Measurements from ENCODE around the gene IFI16. TPM values are rescaled to one million over a fixed set of nuclear protein-coding genes. Genes with fewer than 3 reads are reported as not detected.
A peak's percentile ranks its signal among the peaks of the same experiment; 100 is the strongest.

IFI16 gene
- total RNA-seq, 2 experiments from 2014 or later: 99.3 to 271 TPM

- CTCF ChIA-PET (ENCODE audit: unreplicated experiment): no interaction called here
- POLR2A ChIA-PET: interaction anchor here (0.5 to 6.7 kb wide), 5 partner anchors 22 to 520 kb away, joined by 3 to 93 read pairs (median 5); partner anchors contain the start of gene AIM2
- Histone ChIP-seq H3K27ac (ENCODE audit: low read depth, low read length, poor library complexity, severe bottlenecking) (peak overlapping the region; percentile 89), H3K4me2 (ENCODE audit: low read length) (peak overlapping the region; percentile 8; the same call in 1 of the 2 replicates), H3K36me3 (ENCODE audit: insufficient read depth, low read length) (peaks cover 24% of the 10 kb centered on the region), H3K4me3 (ENCODE audit: low read depth, low read length, poor library complexity, severe bottlenecking) (no peak overlapping the region), H4K20me1 (ENCODE audit: insufficient read depth, low read length) (no peaks in the 10 kb centered on the region), H3K4me1 (ENCODE audit: insufficient read depth, low read length, poor library complexity, severe bottlenecking) (peaks cover 46% of the 10 kb centered on the region), H3K79me2 (ENCODE audit: insufficient read depth, low read depth, low read length) (peaks cover 39% of the 10 kb centered on the region), H3K9me3 (ENCODE audit: low read length) (no peaks in the 10 kb centered on the region), H3K9me2 (ENCODE audit: insufficient read depth, low read length) (no peaks in the 10 kb centered on the region), H2AFZ (ENCODE audit: low read length) (no peak overlapping the region; the same call in 1 of the 2 replicates)
- DNase-seq (ENCODE audit: low spot score): no peak
- BruUV-seq (replicated peaks): no TSS peak
- intact Hi-C loops (cut with micrococcal nuclease; ENCODE audit: unreplicated experiment): loop anchor here (5.0 to 10.0 kb wide), 2 partner anchors 75 to 443 kb away; partner anchors contain the start of gene PYHIN1
- TF ChIP-seq CTCF (conservative IDR thresholded peaks at IDR 0.05; ENCODE audit: low read length) (no peak), EZH2phosphoT487 (IDR thresholded peaks at IDR 0.05; ENCODE audit: borderline replicate concordance, low read depth, low read length) (no peak)
Measured at GRCh38 chr1:159007726-159008125, 2.0 kb upstream of the IFI16 start.

GRCh38 chr1:159008744-159009188, 941 bp upstream of the IFI16 start:
- DNase-seq (ENCODE audit: low spot score): peak; percentile 83
- CTCF ChIA-PET (ENCODE audit: unreplicated experiment): no interaction called here
- H3K9me2 ChIP-seq (ENCODE audit: insufficient read depth, low read length): no peaks in the 10 kb centered on the region
- peak overlapping the region; percentile 68; the same call in 1 of the 2 replicates for H2AFZ ChIP-seq (ENCODE audit: low read length)
- peak overlapping the region; percentile 88 for H3K4me3 ChIP-seq (ENCODE audit: low read depth, low read length, poor library complexity, severe bottlenecking)
- peaks cover 34% of the 10 kb centered on the region for H3K36me3 ChIP-seq (ENCODE audit: insufficient read depth, low read length)
- no TSS peak for BruUV-seq (replicated peaks)
- H4K20me1 ChIP-seq (ENCODE audit: insufficient read depth, low read length): no peaks in the 10 kb centered on the region
- H3K79me2 ChIP-seq (ENCODE audit: insufficient read depth, low read depth, low read length): peaks cover 49% of the 10 kb centered on the region
- intact Hi-C loops (cut with micrococcal nuclease; ENCODE audit: unreplicated experiment): loop anchor here (5.0 to 10.0 kb wide), 2 partner anchors 76 to 444 kb away; partner anchors contain the start of gene PYHIN1
- H3K4me2 ChIP-seq (ENCODE audit: low read length): peak overlapping the region; percentile 77
- TF ChIP-seq CTCF (conservative IDR thresholded peaks at IDR 0.05; ENCODE audit: low read length) (no peak), EZH2phosphoT487 (IDR thresholded peaks at IDR 0.05; ENCODE audit: borderline replicate concordance, low read depth, low read length) (no peak)
- no peaks in the 10 kb centered on the region for H3K9me3 ChIP-seq (ENCODE audit: low read length)
- peak overlapping the region; percentile 89 for H3K27ac ChIP-seq (ENCODE audit: low read depth, low read length, poor library complexity, severe bottlenecking)
- POLR2A ChIA-PET: interaction anchor here (0.8 to 6.7 kb wide), 7 partner anchors 9 to 74 kb away, joined by 3 to 93 read pairs (median 5); partner anchors contain the start of gene AIM2
- peaks cover 57% of the 10 kb centered on the region for H3K4me1 ChIP-seq (ENCODE audit: insufficient read depth, low read length, poor library complexity, severe bottlenecking)

- peak; percentile 39 for DNase-seq (ENCODE audit: low spot score)
- peak overlapping the region; percentile 89 for H3K27ac ChIP-seq (ENCODE audit: low read depth, low read length, poor library complexity, severe bottlenecking)
- H3K4me3 ChIP-seq (ENCODE audit: low read depth, low read length, poor library complexity, severe bottlenecking): peak overlapping the region; percentile 88
- peak overlapping the region; percentile 68; the same call in 1 of the 2 replicates for H2AFZ ChIP-seq (ENCODE audit: low read length)
- H3K9me3 ChIP-seq (ENCODE audit: low read length): no peaks in the 10 kb centered on the region
- no peak for TF ChIP-seq CTCF (conservative IDR thresholded peaks at IDR 0.05; ENCODE audit: low read length)
- no peak for TF ChIP-seq EZH2phosphoT487 (IDR thresholded peaks at IDR 0.05; ENCODE audit: borderline replicate concordance, low read depth, low read length)
- intact Hi-C loops (cut with micrococcal nuclease; ENCODE audit: unreplicated experiment): loop anchor here (5.0 to 10.0 kb wide), 2 partner anchors 77 to 444 kb away; partner anchors contain the start of gene PYHIN1
- peaks cover 40% of the 10 kb centered on the region for H3K36me3 ChIP-seq (ENCODE audit: insufficient read depth, low read length)
- ChIA-PET POLR2A (interaction anchor here (0.8 to 6.7 kb wide), 7 partner anchors 9 to 502 kb away, joined by 3 to 93 read pairs (median 3); partner anchors contain the start of gene AIM2), CTCF (ENCODE audit: unreplicated experiment) (interaction anchor here (1.7 kb wide), 1 partner anchor 67 kb away, joined by 5 read pairs; the partner anchor contains the start of gene AIM2)
- H4K20me1 ChIP-seq (ENCODE audit: insufficient read depth, low read length): no peaks in the 10 kb centered on the region
- H3K79me2 ChIP-seq (ENCODE audit: insufficient read depth, low read depth, low read length): peaks cover 55% of the 10 kb centered on the region
- H3K4me2 ChIP-seq (ENCODE audit: low read length): peak overlapping the region; percentile 77
- no TSS peak for BruUV-seq (replicated peaks)
- H3K9me2 ChIP-seq (ENCODE audit: insufficient read depth, low read length): no peaks in the 10 kb centered on the region
- H3K4me1 ChIP-seq (ENCODE audit: insufficient read depth, low read length, poor library complexity, severe bottlenecking): peaks cover 62% of the 10 kb centered on the region
Measured at GRCh38 chr1:159009287-159009686, 420 bp upstream of the IFI16 start.

All from OCI-LY7 (cell line).